ENCODE results near the gene FOXC2. TPM values are rescaled to one million over a fixed set of nuclear protein-coding genes. Genes with fewer than 3 reads are reported as not detected.
A peak's percentile ranks its signal among the peaks of the same experiment; 100 is the strongest.

Gene FOXC2
- polyA plus RNA-seq, 1 donor: 0.96 TPM

DNA sequence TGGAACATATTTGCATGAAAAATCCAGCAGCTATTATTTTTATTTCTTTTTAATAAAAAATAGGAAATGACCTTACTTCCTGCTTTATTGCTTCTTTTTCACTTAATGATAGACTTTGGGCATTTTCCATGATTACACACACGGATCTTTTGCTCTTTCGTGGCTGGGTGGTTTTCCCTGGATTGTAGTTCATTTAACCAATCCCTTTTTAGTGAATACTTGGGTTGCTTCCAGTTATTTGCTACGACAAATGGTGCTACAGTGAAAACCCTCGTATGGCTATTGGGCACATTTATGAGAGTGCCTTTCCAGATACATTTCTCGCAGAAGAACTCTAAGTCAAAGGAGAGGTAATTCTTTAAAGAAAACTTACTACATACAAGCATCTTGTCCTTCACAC, 50.3 kb downstream of the FOXC2 start:
- DNase-seq: no peak
- H3K9me3 ChIP-seq (ENCODE audit: control insufficient read depth, low read depth, low read length): no peaks in the 10 kb centered on the region
- 83% methylated on average over 3 of the region's 5 CpGs for WGBS (ENCODE audit: insufficient coverage, low lambda C conversion rate)
- no peaks in the 10 kb centered on the region for H3K36me3 ChIP-seq (ENCODE audit: control insufficient read depth, insufficient read depth, low read length)
- no peak overlapping the region for H3K27ac ChIP-seq (ENCODE audit: low read length)
- H3K4me1 ChIP-seq (ENCODE audit: control insufficient read depth, insufficient read depth, low read length): no peaks in the 10 kb centered on the region
- H3K27me3 ChIP-seq (ENCODE audit: control insufficient read depth, insufficient read depth, low read length): peaks cover 2% of the 10 kb centered on the region
- H3K4me3 ChIP-seq (ENCODE audit: low read length): no peak overlapping the region

DNA sequence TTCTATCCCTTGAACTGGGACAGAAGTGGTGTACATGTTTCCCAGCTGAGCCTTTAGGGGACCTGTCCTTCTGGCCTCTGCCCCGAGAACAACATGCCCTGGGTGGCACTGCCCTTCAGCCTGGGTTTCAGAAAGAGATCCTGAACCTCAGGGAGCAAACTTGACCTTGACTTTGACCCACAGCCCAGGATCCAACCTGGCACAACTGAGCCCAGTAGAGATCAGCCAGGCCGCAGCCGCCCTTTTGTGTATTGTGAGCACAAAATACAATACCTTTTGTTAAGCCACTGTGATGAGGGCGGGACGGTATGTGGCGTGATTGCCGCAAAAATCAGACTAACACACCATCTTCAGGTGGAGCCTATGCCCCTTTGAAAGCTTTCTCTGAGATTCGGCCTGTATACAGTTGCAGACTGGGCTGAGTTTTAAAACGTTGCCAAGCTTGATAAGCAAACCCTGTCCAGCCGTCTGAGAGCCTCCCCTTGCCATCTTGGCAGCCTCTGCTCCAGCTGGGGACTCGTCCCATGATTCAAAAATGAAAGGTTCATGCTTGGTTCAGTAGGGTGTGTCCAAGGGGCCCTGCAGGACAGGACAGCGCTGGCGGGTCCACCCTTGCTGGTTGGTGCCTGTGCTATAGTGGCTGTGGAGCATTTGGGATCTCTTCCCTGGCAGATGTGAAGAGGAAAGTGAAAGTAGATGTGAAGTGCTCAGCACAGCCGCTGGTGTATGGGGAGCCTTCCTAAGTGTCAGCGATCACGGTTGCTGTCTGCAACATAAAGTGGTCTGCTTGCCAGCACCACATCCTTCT, 52.0 kb downstream of the FOXC2 start:
- Histone ChIP-seq H3K27me3 (ENCODE audit: control insufficient read depth, insufficient read depth, low read length) (peaks cover 2% of the 10 kb centered on the region), H3K4me3 (ENCODE audit: low read length) (no peak overlapping the region), H3K4me1 (ENCODE audit: control insufficient read depth, insufficient read depth, low read length) (no peaks in the 10 kb centered on the region), H3K27ac (ENCODE audit: low read length) (no peak overlapping the region), H3K9me3 (ENCODE audit: control insufficient read depth, low read depth, low read length) (no peaks in the 10 kb centered on the region), H3K36me3 (ENCODE audit: control insufficient read depth, insufficient read depth, low read length) (no peaks in the 10 kb centered on the region)
- peak; percentile 9 to 10 for DNase-seq
- no CpG with 5 or more reads among the region's 16 CpGs for WGBS (ENCODE audit: insufficient coverage, low lambda C conversion rate)

Other genes starting within 250 kb of the FOXC2 start
- gene FOXF1, start 56.3 kb upstream of the FOXC2 start, polyA plus RNA-seq: 22.3 TPM
- 19.5 TPM for gene MTHFSD, start 11.6 kb upstream of the FOXC2 start, polyA plus RNA-seq
- gene FOXL1, start 11.7 kb downstream of the FOXC2 start, polyA plus RNA-seq: 5.1 TPM